GM12878 (cell line): ENCODE results near the gene AGRN. TPM values are rescaled to one million over a fixed set of nuclear protein-coding genes. Genes with fewer than 3 reads are reported as not detected.

Source experiments
- ATAC-seq: fragments of 200-7000 bp; cut with Tn5 transposase; 3 replicates; pipeline ENCODE4 v1.9.1; 2020; ENCODE audit warnings: mild to moderate bottlenecking, moderate library complexity
- BruUV-seq: library from RNA; stranded (reverse); fragments of 400-500 nt; replicated peaks from 2 replicates; lab custom pipeline; 2021; lab: Mats Ljungman, UMichigan
- CTCF ChIA-PET: fragments of 300-600 bp; sonication (Branson Sonifier 250); formaldehyde crosslinking; extraction: SDS; loops from one replicate; lab custom pipeline; 2021; ENCODE audit warnings: inconsistent platforms; lab: Yijun Ruan, JAX
- POLR2A ChIA-PET: fragments of 350-600 bp; formaldehyde crosslinking; extraction: SDS; loops from one replicate; lab custom pipeline; 2021; ENCODE audit warnings: inconsistent platforms; lab: Charles Lee
- RAD21 ChIA-PET: fragments of 300-600 bp; sonication (Branson Sonifier 250); formaldehyde crosslinking; loops from one replicate; lab custom pipeline; 2023; ENCODE audit warnings: antibody characterized with exemption; ENCODE audit not compliant: unreplicated experiment; lab: Charles Lee
- SMC1A ChIA-PET: fragments of 300-600 bp; sonication (Branson Sonifier 250); formaldehyde crosslinking; loops from one replicate; lab custom pipeline; 2023; ENCODE audit not compliant: unreplicated experiment, uncharacterized antibody; lab: Charles Lee
- DNase-seq: peaks from one replicate; pipeline ENCODE4 v3.0.0-alpha.2; 2011; ENCODE audit warnings: low read depth, low spot score
- FAIRE-seq: peaks from 3 replicates; lab custom pipeline; 2011; peaks lifted over from hg19 to GRCh38; lab: Jason Lieb, UNC
- H2AFZ ChIP-seq: 2 replicates; pipeline ENCODE4 v1.6.0; 2011; ENCODE audit warnings: low read depth, low read length, control low read depth; ENCODE audit not compliant: control insufficient read depth
- H3K27ac ChIP-seq: 2 replicates; pipeline ENCODE4 v1.5.1; 2011; ENCODE audit warnings: control low read depth; ENCODE audit not compliant: control insufficient read depth, insufficient read depth
- H3K27me3 ChIP-seq, 2 experiments: replicated peaks in 1 of 2; 2 replicates each; pipeline versions ENCODE4 v1.6.0 to v1.6.1; 2011; ENCODE audit warnings: low read length in 1 of 2; ENCODE audit not compliant: control insufficient read depth in 2 of 2, insufficient read depth in 2 of 2
- H3K36me3 ChIP-seq, 2 experiments: 2 replicates each; pipeline ENCODE4 v1.5.1; 2011; ENCODE audit warnings: low read length in 1 of 2; ENCODE audit not compliant: control insufficient read depth in 2 of 2, insufficient read depth in 2 of 2
- H3K4me1 ChIP-seq: 2 replicates; pipeline ENCODE4 v1.6.1; 2011; ENCODE audit warnings: mild to moderate bottlenecking, low read length, moderate library complexity, mixed read lengths; ENCODE audit not compliant: control insufficient read depth, insufficient read depth
- H3K4me2 ChIP-seq: 2 replicates; pipeline ENCODE4 v1.6.0; 2011; ENCODE audit warnings: control low read depth; ENCODE audit not compliant: control insufficient read depth, insufficient read depth
- H3K4me3 ChIP-seq: fragments of 200-600 bp; sonication (generic); 2 replicates; pipeline ENCODE4 v1.5.1; 2016
- H3K79me2 ChIP-seq: 2 replicates; pipeline ENCODE4 v1.6.0; 2011; ENCODE audit warnings: low read length; ENCODE audit not compliant: control insufficient read depth, insufficient read depth
- H3K9ac ChIP-seq: 2 replicates; pipeline ENCODE4 v1.8.0; 2011; ENCODE audit warnings: low read length, control low read depth, mixed read lengths; ENCODE audit not compliant: control insufficient read depth, insufficient read depth
- H3K9me3 ChIP-seq: replicated peaks from 3 replicates; pipeline ENCODE4 v1.5.1; 2011; ENCODE audit warnings: mild to moderate bottlenecking, low read length; ENCODE audit not compliant: control insufficient read depth, insufficient read depth
- H4K20me1 ChIP-seq: 2 replicates; pipeline ENCODE4 v1.6.0; 2011; ENCODE audit not compliant: control insufficient read depth, insufficient read depth
- ATF2 ChIP-seq: IDR thresholded peaks from 2 replicates; pipeline ENCODE4 v1.6.1; 2012; ENCODE audit warnings: low read length, inconsistent platforms
- ESRRA ChIP-seq: IDR thresholded peaks from 2 replicates; pipeline ENCODE4 v1.6.1; 2012; ENCODE audit warnings: mild to moderate bottlenecking, low read length, improper control_type of control experiment
- JUND ChIP-seq: IDR thresholded peaks from 2 replicates; pipeline ENCODE4 v1.6.1; 2012; ENCODE audit warnings: low read depth, mild to moderate bottlenecking, low read length, improper control_type of control experiment, moderate library complexity
- NRF1 ChIP-seq: conservative IDR thresholded peaks from 2 replicates; pipeline ENCODE4 v1.6.1; 2011; ENCODE audit warnings: mild to moderate bottlenecking, low read depth, low read length, improper control_type of control experiment
- RB1 ChIP-seq: fragments of 450-650 bp; formaldehyde crosslinking; IDR thresholded peaks from 2 replicates; pipeline ENCODE4 v1.6.1; 2017; ENCODE audit warnings: mild to moderate bottlenecking, borderline replicate concordance
- WGBS: methylation state at CpG from one replicate; pipeline ENCODE4 v1.1.6; 2016; ENCODE audit warnings: low lambda C conversion rate; ENCODE audit not compliant: insufficient replicate concordance, insufficient coverage; ENCODE audit errors: missing lambda C conversion rate; 5-methylcytosine and 5-hydroxymethylcytosine counted together
- in situ Hi-C: fragments of 300-500 bp; cut with MboI; formaldehyde crosslinking; loops from 9 replicates; pipeline ENCODE4 v1.14.3; 2018; ENCODE audit warnings: mixed read lengths
- intact Hi-C: fragments of 100-400 bp; cut with micrococcal nuclease; formaldehyde crosslinking; loops from one replicate; pipeline ENCODE4 v1.14.2; 2022; ENCODE audit not compliant: unreplicated experiment
- polyA plus RNA-seq, 11 experiments: library from polyadenylated mRNA; depleted of rRNA in 4 of 11; unstranded in 6 of 11; stranded (reverse) in 5 of 11; fragments of >200 nt; fragmentation: Nextera tagmentation in 4 of 11; fragmentation: Illumina TruSeq in 1 of 11; extraction: Ambion mirVana in 4 of 11; extraction: Trizol in 1 of 11; gene quantifications; 1 replicate in 1 of 11; 2 replicates in 10 of 11; pipeline versions ENCODE4 v1.2.1 to v1.2.3, GENCODE V29; 2011 to 2016; ENCODE audit warnings: inconsistent platforms in 2 of 11, missing spikeins in 2 of 11, low read depth in 1 of 11
- total RNA-seq, 4 experiments: library from RNA; depleted of rRNA in 3 of 4; stranded (reverse); fragments of >200 nt in 3 of 4; fragmentation: Illumina TruSeq in 1 of 4; extraction: Trizol in 1 of 4; gene quantifications; 2 replicates each; pipeline versions ENCODE4 v1.2.1 to v1.2.3, GENCODE V29; 2013 to 2021
- TF ChIP-seq, protein P1 (sequence below): fragments of 150-350 bp; IDR thresholded peaks from 2 replicates; pipeline ENCODE4 v1.6.1; 2014; ENCODE audit warnings: mild to moderate bottlenecking, low read depth, low read length

The AGRN gene
- total and polyA plus RNA-seq, 10 of the 15 experiments (the other 5 are each of a cell fraction or from before 2014, with no cell fraction given) = 0.02 to 41.8 (median 4.1) TPM

DNA sequence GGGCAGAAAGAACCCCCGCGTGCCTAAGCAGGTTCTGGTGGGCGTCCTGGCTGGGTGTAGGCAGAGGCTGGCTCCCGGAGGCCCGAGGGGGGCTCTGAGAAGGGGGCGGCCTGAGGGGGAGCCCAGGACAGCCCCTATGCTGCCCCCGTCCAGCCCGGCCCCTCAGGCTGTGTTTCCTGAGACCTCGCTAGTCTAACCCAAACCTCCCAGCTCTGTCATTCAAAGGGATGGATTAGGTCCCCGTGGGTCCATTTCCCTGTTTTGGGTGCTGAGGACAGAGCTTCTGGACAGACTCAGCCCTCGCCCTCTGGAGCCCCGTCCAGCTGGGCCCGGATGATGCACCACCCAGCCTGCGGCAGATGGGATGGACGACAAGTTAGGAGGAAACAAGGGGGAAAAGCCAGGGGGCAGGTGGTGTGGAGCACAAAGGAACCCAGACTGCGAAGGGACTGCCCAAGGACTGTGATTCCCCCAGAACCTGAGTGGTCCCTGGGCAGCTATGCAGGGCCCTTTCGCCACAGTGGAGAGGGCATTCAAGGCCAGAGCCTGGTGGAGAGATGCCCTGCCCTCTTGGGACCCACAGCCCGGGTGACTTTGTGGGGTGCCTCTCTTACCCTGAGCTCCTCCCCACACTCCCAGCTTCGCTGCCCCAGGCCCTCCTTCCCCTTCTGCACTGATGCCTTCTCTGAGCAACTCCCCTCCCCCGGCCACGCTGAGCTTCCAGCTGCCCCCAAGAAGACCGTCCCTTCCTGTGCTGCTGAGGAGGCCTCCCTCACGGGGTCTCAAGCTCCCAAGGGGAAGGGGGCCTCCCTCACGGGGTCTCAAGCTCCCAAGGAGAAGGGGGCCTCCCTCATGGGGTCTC lies 22.8 kb upstream of the AGRN start:
- H4K20me1 ChIP-seq = no peaks in the 10 kb centered on the region
- no peak for DNase-seq
- BruUV-seq = no TSS peak
- H3K4me3 ChIP-seq = no peak overlapping the region
- H3K27ac ChIP-seq = no peak overlapping the region
- CTCF ChIA-PET = no interaction called here
- intact Hi-C loops = no loop called here
- 46% methylated on average over 23 of the region's 24 CpGs for WGBS
- in situ Hi-C loops = no loop called here
- TF ChIP-seq JUND = no peak
- TF ChIP-seq, protein P1, sequence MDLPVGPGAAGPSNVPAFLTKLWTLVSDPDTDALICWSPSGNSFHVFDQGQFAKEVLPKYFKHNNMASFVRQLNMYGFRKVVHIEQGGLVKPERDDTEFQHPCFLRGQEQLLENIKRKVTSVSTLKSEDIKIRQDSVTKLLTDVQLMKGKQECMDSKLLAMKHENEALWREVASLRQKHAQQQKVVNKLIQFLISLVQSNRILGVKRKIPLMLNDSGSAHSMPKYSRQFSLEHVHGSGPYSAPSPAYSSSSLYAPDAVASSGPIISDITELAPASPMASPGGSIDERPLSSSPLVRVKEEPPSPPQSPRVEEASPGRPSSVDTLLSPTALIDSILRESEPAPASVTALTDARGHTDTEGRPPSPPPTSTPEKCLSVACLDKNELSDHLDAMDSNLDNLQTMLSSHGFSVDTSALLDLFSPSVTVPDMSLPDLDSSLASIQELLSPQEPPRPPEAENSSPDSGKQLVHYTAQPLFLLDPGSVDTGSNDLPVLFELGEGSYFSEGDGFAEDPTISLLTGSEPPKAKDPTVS = no peak
- no peak for TF ChIP-seq NRF1
- TF ChIP-seq RB1 = no peak
- no peak for TF ChIP-seq ESRRA
- no peak for TF ChIP-seq ATF2
- TF ChIP-seq, all 136 proteins: peak for 0
- ChIA-PET SMC1A (interaction anchor here (0.7 to 1.3 kb wide), 3 partner anchors 13 to 16 kb away, joined by 3 read pairs; partner anchors contain the start of gene ISG15), POLR2A (no interaction called here), RAD21 (no interaction called here)
- Histone ChIP-seq H2AFZ (no peak overlapping the region), H3K79me2 (no peaks in the 10 kb centered on the region), H3K4me2 (no peak overlapping the region), H3K36me3 (no peaks in the 10 kb centered on the region), H3K9me3 (peaks cover 3% of the 10 kb centered on the region; the same call in 2 of the 3 replicates), H3K4me1 (peaks cover 21% of the 10 kb centered on the region), H3K9ac (no peak overlapping the region), H3K27me3 (peaks cover 0 to 17% of the 10 kb centered on the region in 2 experiments; a peak in 2 of 4 replicates)
- ATAC-seq (no peak), FAIRE-seq (no peak)
